Measurements from ENCODE around the gene PCSK4. TPM values are rescaled to one million over a fixed set of nuclear protein-coding genes. Genes with fewer than 3 reads are reported as not detected.

PCSK4 gene
- total RNA-seq, 4 donors from 2014 or later: 1.2 to 6.5 (median 2.9) TPM

DNA sequence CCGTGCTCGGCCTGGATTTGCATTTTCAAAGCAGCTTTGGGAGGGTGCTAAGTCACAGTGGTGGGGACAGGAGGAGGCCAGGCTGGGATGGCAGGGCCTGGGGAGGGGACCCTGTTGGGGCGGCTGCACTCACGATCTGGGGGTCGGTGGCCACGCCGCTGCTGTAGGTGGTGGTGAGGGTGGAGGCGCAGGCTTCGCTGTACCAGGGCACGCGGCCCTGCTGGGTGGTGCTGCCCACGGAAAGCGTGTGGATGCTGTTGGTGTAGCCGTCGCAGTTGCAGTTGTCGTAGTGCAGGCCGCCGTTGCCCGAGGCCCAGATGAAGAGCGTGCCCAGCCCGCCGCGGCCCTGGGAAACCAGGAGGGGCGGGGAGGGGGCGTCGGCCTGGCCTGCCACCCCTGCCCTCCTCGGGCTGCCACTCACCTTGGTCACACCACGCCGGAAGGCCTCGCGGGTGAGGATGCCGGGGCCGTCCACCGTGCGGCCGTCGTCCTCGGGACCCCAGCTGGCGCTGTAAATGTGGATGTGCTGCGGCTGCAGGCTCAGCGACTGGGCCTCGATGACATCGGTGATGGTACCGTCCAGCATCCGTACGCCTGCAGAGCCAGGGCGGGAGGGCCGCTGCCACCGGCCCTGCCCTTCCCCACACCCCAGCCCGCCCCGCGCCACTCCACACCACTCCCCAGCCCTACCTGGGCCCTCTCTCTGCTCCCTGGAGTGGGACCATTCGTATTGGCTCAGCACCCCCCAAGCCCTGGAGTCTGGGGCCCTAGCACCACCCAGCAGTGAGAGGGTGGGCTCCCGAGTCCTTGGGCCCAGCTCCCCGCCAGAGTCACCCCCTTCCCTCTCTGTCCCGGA, 3.2 kb downstream of the PCSK4 start:
- no peak overlapping the region for H3K4me3 ChIP-seq (ENCODE audit: low read depth, poor library complexity, severe bottlenecking)
- 92 to 95% methylated on average over 43 to 46 of the region's 56 CpGs for WGBS, 2 donors
- TF ChIP-seq, protein P1, sequence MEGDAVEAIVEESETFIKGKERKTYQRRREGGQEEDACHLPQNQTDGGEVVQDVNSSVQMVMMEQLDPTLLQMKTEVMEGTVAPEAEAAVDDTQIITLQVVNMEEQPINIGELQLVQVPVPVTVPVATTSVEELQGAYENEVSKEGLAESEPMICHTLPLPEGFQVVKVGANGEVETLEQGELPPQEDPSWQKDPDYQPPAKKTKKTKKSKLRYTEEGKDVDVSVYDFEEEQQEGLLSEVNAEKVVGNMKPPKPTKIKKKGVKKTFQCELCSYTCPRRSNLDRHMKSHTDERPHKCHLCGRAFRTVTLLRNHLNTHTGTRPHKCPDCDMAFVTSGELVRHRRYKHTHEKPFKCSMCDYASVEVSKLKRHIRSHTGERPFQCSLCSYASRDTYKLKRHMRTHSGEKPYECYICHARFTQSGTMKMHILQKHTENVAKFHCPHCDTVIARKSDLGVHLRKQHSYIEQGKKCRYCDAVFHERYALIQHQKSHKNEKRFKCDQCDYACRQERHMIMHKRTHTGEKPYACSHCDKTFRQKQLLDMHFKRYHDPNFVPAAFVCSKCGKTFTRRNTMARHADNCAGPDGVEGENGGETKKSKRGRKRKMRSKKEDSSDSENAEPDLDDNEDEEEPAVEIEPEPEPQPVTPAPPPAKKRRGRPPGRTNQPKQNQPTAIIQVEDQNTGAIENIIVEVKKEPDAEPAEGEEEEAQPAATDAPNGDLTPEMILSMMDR (IDR thresholded peaks at IDR 0.05): no peak
- no peak for TF ChIP-seq POLR2A (IDR thresholded peaks at IDR 0.05)
- intact Hi-C loops (cut with DNase I; ENCODE audit: low total_unique reads): no loop called here
- DNase-seq (ENCODE audit: low spot score in 2 of 2): no peak

DNA sequence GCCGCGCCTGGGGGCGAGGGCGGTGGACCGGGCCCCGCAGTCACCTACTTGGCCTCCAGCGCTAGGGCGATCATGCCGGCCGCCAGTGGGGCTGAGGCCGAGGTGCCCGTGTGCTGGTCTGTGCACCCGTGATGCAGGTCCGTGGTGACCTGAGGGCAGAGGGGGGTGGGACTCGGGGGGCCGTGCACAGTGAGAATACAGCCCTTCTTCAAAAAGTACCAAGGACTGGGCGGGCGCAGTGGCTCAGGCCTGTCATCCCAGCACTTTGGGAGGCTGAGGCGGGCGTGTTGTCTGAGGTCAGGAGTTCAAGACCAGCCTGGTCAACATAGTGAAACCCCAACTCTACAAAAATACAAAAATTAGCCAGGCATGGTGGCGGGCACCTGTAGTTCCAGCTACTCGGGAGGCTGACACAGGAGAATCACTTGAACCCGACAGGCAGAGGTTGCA, 6.1 kb downstream of the PCSK4 start:
- WGBS, 2 donors: 88 to 89% methylated on average over 23 of the region's 23 CpGs
- TF ChIP-seq, protein P1 (IDR thresholded peaks at IDR 0.05): no peak
- no peak for TF ChIP-seq POLR2A (IDR thresholded peaks at IDR 0.05)
- DNase-seq (ENCODE audit: low spot score in 2 of 2): no peak
- intact Hi-C loops (cut with DNase I; ENCODE audit: low total_unique reads): no loop called here
- no peak overlapping the region for H3K4me3 ChIP-seq (ENCODE audit: low read depth, poor library complexity, severe bottlenecking)

DNA sequence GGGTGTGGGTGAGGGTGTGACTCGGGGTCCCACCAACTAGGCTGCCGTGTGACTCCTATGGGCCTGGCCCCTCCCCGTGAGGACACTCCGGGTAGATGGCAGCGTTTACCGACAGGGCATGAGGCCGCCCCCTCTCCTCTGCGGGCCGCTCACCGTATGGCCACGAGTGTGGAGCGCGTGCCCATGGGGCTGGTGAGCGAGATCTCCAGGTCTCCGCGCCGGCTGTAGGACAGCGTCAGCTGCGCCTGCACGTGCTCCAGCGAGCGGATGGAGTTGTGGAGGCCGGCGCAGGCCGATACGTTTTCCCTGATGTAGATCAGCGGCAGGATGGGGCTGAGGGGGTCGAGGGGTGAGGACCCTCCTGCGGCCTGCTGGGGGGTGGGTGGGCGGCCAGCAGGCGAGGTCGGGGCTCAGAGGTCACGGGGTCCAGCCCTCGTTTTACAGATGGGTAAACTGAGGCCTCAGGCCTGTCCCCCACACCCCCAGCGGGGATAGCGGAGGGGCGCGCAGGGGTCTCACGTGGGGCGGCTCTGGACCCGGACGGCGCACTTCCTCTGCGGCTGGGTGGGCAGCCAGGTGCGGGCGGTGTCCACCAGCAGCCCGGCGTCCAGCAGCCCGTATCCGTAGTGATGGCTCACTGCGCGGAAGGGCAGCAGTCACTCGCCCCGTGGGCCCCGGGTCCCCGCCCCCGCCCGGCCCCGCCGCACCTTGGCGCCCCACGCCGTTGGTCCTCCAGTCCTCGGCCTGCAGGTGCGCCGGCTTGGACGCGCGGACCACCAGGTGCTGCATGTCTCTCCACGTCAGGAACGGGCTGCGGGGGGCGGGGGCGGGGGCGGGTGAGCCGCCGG, 6.8 kb downstream of the PCSK4 start:
- no peak overlapping the region for H3K4me3 ChIP-seq (ENCODE audit: low read depth, poor library complexity, severe bottlenecking)
- TF ChIP-seq, protein P1 (IDR thresholded peaks at IDR 0.05): no peak
- no peak for TF ChIP-seq POLR2A (IDR thresholded peaks at IDR 0.05)
- WGBS, 2 donors: 87 to 91% methylated on average over 42 to 66 of the region's 77 CpGs
- intact Hi-C loops (cut with DNase I; ENCODE audit: low total_unique reads): no loop called here
- DNase-seq (ENCODE audit: low spot score in 2 of 2): no peak

DNA sequence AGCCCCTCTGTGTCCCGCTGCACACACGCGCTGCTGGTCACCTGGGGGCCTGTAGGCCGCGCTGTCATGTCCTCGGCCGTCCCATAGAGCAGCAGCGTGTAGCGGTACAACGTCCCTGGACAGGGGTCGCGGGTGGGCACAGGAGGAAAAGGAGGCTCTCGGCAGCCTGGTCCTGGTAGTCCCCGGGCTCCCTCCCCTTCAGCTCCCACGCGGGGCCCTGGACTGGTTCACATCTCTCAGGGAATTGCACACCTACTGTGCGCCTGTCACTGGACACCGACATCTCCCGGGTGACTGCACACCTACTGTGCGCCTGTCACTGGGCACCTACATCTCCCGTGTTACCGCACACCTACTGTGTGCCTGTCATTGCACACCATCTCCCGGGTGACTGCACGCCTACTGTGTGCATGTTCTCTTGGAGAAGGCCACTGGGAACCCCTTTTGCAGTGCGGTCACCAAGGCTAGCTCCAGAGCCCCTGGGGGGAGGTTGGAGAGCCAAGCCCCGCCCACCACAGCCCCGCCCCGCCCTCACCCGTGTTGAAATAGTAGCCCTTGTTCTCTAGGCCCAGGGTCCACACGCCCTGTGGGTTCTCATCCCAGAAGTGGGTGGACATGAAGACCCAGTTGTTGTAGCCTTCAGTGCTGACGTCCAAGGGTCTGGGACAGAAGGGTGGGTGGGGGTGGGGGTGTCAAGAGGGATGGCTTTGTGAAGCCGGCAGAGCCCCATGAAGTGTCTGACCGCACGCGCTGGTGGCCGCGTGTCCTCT, 7.6 kb downstream of the PCSK4 start:
- no peak overlapping the region for H3K4me3 ChIP-seq (ENCODE audit: low read depth, poor library complexity, severe bottlenecking)
- DNase-seq (ENCODE audit: low spot score in 2 of 2): no peak
- intact Hi-C loops (cut with DNase I; ENCODE audit: low total_unique reads): no loop called here
- 79 to 81% methylated on average over 26 to 35 of the region's 37 CpGs for WGBS, 2 donors
- TF ChIP-seq POLR2A (IDR thresholded peaks at IDR 0.05): no peak
- TF ChIP-seq, protein P1 (IDR thresholded peaks at IDR 0.05): no peak

DNA sequence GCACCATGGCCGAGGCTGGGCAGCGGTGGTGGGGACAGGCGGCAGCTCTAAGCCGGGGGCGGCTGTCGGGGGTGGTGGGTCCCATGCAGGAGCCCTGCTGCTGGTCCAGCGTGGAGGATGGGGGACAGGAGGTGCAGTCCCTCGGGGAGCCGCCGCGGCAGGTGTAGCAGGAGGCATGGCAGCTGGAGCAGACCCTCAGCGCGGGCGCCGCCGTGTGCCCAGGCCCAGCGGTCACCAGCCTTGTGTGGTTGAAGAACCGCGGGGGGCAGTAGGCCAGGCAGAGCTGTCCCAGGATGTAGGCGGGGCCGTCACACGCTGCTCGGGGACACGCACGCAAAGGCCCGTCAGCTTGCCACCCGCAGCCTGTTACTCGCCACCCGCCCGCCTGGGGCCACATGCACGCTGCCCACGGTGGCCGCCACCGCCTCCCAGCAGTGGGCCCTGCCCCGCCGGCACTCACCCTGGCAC, 8.2 kb downstream of the PCSK4 start:
- WGBS, 2 donors: 85 to 93% methylated on average over 16 to 17 of the region's 36 CpGs
- no peak for DNase-seq (ENCODE audit: low spot score in 2 of 2)
- H3K4me3 ChIP-seq (ENCODE audit: low read depth, poor library complexity, severe bottlenecking): no peak overlapping the region
- TF ChIP-seq POLR2A (IDR thresholded peaks at IDR 0.05): no peak
- intact Hi-C loops (cut with DNase I; ENCODE audit: low total_unique reads): no loop called here
